Hepatocyte (in vitro differentiated cells): ENCODE measurements around the gene CKAP2L. TPM values are rescaled to one million over a fixed set of nuclear protein-coding genes. Genes with fewer than 3 reads are reported as not detected.

ENCODE experiments used
- DNase-seq: peaks from one replicate; pipeline ENCODE4 v3.0.0-alpha.2; 2016; ENCODE audit warnings: low spot score
- H2AFZ ChIP-seq: fragments of 200-600 bp; sonication (generic); 2 replicates; pipeline ENCODE4 v1.6.0; 2016; ENCODE audit warnings: antibody characterized with exemption, mild to moderate bottlenecking
- H3K27ac ChIP-seq: fragments of 200-600 bp; sonication (generic); 2 replicates; pipeline ENCODE4 v1.5.1; 2016; ENCODE audit warnings: mild to moderate bottlenecking
- H3K27me3 ChIP-seq: fragments of 200-600 bp; sonication (generic); 2 replicates; pipeline ENCODE4 v1.6.1; 2016
- H3K36me3 ChIP-seq: fragments of 200-600 bp; sonication (generic); replicated peaks from 2 replicates; pipeline ENCODE4 v1.5.1; 2016; ENCODE audit warnings: low read depth; ENCODE audit not compliant: insufficient read depth
- H3K4me1 ChIP-seq: fragments of 200-600 bp; sonication (generic); 2 replicates; pipeline ENCODE4 v1.5.1; 2016; ENCODE audit warnings: mild to moderate bottlenecking, moderate library complexity; ENCODE audit not compliant: insufficient read depth
- H3K4me2 ChIP-seq: fragments of 200-600 bp; sonication (generic); 2 replicates; pipeline ENCODE4 v1.6.0; 2016
- H3K4me3 ChIP-seq: fragments of 200-600 bp; sonication (generic); 2 replicates; pipeline ENCODE4 v1.5.1; 2016; ENCODE audit warnings: mild to moderate bottlenecking
- H3K79me2 ChIP-seq: fragments of 200-600 bp; sonication (generic); 2 replicates; pipeline ENCODE4 v1.6.0; 2017; ENCODE audit warnings: mild to moderate bottlenecking
- H3K9me2 ChIP-seq: fragments of 200-600 bp; sonication (generic); replicated peaks from 2 replicates; pipeline ENCODE4 v1.6.0; 2017; ENCODE audit warnings: mild to moderate bottlenecking; ENCODE audit not compliant: insufficient read depth
- H3K9me3 ChIP-seq: fragments of 200-600 bp; sonication (generic); 2 replicates; pipeline ENCODE4 v1.5.1; 2016; ENCODE audit warnings: low read depth, mild to moderate bottlenecking
- H4K20me1 ChIP-seq: fragments of 200-600 bp; sonication (generic); 2 replicates; pipeline ENCODE4 v1.6.0; 2016; ENCODE audit warnings: mild to moderate bottlenecking; ENCODE audit not compliant: insufficient read depth, poor library complexity, severe bottlenecking
- CTCF ChIP-seq: fragments of 200-600 bp; sonication (generic); IDR thresholded peaks from 2 replicates; pipeline ENCODE4 v1.5.1; 2016; ENCODE audit warnings: antibody characterized with exemption, mild to moderate bottlenecking; ENCODE audit not compliant: poor library complexity
- EZH2 ChIP-seq: fragments of 200-600 bp; sonication (generic); IDR thresholded peaks from 2 replicates; pipeline ENCODE4 v1.6.1; 2016; ENCODE audit warnings: antibody characterized with exemption, mild to moderate bottlenecking, borderline replicate concordance
- EZH2phosphoT487 ChIP-seq: fragments of 200-600 bp; sonication (generic); IDR thresholded peaks from one replicate; pipeline ENCODE4 v1.6.1; 2018; ENCODE audit warnings: antibody characterized with exemption, mild to moderate bottlenecking, low read depth, moderate library complexity; ENCODE audit not compliant: unreplicated experiment, severe bottlenecking
- WGBS: methylation state at CpG from one replicate; pipeline ENCODE4 v1.1.6; 2016; ENCODE audit warnings: low lambda C conversion rate; ENCODE audit errors: missing lambda C conversion rate; 5-methylcytosine and 5-hydroxymethylcytosine counted together
- polyA plus RNA-seq: library from polyadenylated mRNA; unstranded; fragments of >200 nt; fragmentation: Nextera tagmentation; extraction: Ambion mirVana; gene quantifications from 2 replicates; pipeline ENCODE4 v1.2.1, GENCODE V29; 2016
- total RNA-seq: library from RNA; depleted of rRNA; stranded (reverse); fragments of >200 nt; gene quantifications from 2 replicates; pipeline ENCODE4 v1.2.3, GENCODE V29; 2014

CKAP2L gene
- total and polyA plus RNA-seq, 2 experiments from 2014 or later, result 7.2 to 8.1 TPM

DNA sequence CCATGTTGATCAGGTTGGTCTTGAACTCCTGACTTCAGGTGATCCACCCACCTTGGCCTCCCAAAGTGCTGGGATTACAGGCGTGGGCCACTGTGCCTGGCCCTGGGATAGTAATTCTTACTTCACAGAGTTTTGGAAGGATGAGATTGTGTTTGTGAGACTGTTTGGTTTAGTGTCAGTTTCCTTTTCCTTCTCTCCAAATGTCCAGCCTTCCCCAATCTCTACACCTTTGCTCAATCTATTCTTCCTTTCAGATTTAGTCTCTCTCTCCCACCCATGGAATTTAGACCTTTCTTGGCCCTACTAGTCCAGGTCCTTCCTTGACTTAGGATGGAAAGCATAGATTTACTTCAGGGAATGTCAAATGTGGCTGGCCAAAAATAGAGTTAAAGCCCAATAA is 32.1 kb upstream of the CKAP2L start:
- no peak for DNase-seq
- Histone ChIP-seq H3K4me3 (no peak overlapping the region), H4K20me1 (no peaks in the 10 kb centered on the region), H3K36me3 (no peaks in the 10 kb centered on the region), H3K9me2 (no peaks in the 10 kb centered on the region), H3K27me3 (no peaks in the 10 kb centered on the region), H3K9me3 (no peaks in the 10 kb centered on the region), H3K4me1 (no peaks in the 10 kb centered on the region), H2AFZ (no peak overlapping the region), H3K4me2 (no peak overlapping the region), H3K79me2 (no peaks in the 10 kb centered on the region), H3K27ac (no peak overlapping the region)
- TF ChIP-seq CTCF, result no peak
- no peak for TF ChIP-seq EZH2
- TF ChIP-seq EZH2phosphoT487, result no peak
- WGBS, result 59% methylated on average over 1 of the region's 1 CpG

DNA sequence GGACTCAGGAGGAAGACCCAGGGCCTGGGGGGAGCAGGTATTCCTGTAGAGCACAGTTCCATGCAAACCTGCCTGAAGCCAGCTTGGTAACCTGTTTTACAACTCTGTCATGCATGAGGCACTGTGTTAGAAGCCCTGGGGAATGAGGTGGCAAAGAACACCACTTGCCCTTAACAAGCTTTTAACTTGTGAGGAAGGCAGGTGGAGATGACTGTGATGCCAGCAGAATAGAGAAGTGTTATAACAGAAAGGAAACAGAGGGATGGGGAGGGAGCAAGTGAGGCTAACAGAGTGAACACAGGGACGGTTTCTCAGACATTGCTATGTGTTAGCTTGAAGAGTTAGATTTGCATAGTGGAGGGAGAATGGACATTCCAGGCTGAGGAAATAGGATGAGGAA is 31.4 kb upstream of the CKAP2L start:
- no peak overlapping the region for H3K27ac ChIP-seq
- WGBS, result 64% methylated on average over 1 of the region's 1 CpG

DNA sequence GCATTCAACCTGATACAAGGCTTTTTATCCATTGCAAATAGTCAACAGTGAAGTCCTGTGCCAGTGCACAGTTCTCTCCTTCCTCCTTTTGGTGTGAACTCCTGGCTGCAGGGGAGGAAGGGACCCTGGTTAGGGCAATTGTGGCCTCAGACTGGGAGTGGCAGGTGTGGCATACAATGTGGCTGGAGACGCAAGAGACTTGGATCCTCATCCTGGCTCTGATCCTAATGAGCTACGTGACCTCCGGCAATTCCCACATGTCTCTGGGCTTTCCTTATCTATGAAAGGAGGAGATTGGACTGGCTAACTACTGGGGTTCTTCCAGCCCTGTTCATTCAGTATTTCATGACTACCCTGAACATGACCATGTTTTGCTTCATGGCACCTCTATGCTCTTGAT is 30.4 kb upstream of the CKAP2L start:
- no peaks in the 10 kb centered on the region for H3K36me3 ChIP-seq
- no peak overlapping the region for H2AFZ ChIP-seq
- H3K9me3 ChIP-seq, result no peaks in the 10 kb centered on the region
- H3K4me1 ChIP-seq, result no peaks in the 10 kb centered on the region
- H3K9me2 ChIP-seq, result no peaks in the 10 kb centered on the region
- H3K4me2 ChIP-seq, result no peak overlapping the region
- DNase-seq, result no peak
- no peak for TF ChIP-seq EZH2phosphoT487
- TF ChIP-seq CTCF, result no peak
- TF ChIP-seq EZH2, result no peak
- peak overlapping the region; percentile 14 for H3K27ac ChIP-seq
- no peaks in the 10 kb centered on the region for H4K20me1 ChIP-seq
- 80% methylated on average over 3 of the region's 3 CpGs for WGBS
- H3K27me3 ChIP-seq, result no peaks in the 10 kb centered on the region
- no peak overlapping the region for H3K4me3 ChIP-seq
- H3K79me2 ChIP-seq, result no peaks in the 10 kb centered on the region

More for the DNA sequence above, 31.4 kb upstream of the CKAP2L start:
- H3K4me2 ChIP-seq, result no peak overlapping the region
- peak; percentile 40 for DNase-seq
- no peaks in the 10 kb centered on the region for H4K20me1 ChIP-seq
- H3K27me3 ChIP-seq, result no peaks in the 10 kb centered on the region
- TF ChIP-seq EZH2, result no peak
- TF ChIP-seq EZH2phosphoT487, result no peak
- no peak for TF ChIP-seq CTCF
- H3K4me1 ChIP-seq, result no peaks in the 10 kb centered on the region
- no peaks in the 10 kb centered on the region for H3K9me2 ChIP-seq
- no peaks in the 10 kb centered on the region for H3K79me2 ChIP-seq
- no peak overlapping the region for H3K4me3 ChIP-seq
- no peaks in the 10 kb centered on the region for H3K9me3 ChIP-seq
- H2AFZ ChIP-seq, result no peak overlapping the region
- no peaks in the 10 kb centered on the region for H3K36me3 ChIP-seq
